ENCODE data around the gene POMT2.

DNA sequence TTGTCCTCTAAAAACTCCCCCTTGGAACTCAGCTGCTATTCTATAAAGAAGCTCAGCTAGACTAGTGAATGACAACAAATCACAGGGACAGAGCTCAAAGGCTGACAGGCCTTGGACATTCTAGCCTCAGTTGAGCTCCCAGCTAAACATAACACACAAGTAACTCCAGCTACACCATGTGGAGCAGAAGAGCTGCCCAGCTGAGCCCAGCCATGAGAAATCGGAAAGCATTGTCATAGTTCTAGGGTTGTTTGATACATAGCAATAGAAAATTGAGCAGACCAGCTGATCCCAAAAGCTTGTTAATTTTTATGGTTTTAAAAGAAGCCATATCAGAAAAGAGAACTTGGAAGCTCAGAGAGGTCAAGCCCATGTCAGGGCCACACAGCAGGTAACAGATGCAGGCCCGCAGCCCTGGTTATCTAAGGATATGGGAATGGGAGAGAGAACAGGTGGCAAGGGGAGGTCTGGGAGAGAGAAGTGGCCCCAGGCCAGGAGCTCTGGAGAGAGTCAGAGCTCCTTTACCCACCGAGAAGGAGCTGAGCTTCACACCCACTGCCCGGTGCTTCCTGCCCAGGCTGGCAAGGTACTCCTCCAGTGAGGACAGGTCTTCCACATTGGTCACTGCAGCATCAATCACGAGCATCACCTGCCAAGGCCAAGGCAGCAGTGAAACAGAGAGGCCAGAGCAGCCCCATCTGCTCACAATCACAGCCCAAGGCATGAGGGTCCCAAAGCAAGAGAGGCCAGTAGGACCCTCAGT, 52.6 kb downstream of the POMT2 start:
- no peak for TF ChIP-seq CTCF (IDR thresholded peaks at IDR 0.05; ENCODE audit: poor library complexity)
- no peak for TF ChIP-seq EZH2 (IDR thresholded peaks at IDR 0.05; ENCODE audit: borderline replicate concordance)
